Stimulated activated CD4-positive, alpha-beta T cell treated with anti-CD3 and anti-CD28 coated beads, Interleukin-15, amount 100 ng/mL, for 24 hours (primary cell): ENCODE measurements around the gene GPR143.

Source experiments
- DNase-seq: peaks from one replicate; pipeline ENCODE4 v3.0.0-alpha.2; 2020

The GPR143 gene

GRCh38 chrX:9707306-9708033 is 58.2 kb downstream of the GPR143 start:
- DNase-seq = no peak

- DNase-seq = no peak
Observed at GRCh38 chrX:9706421-9706820, 59.2 kb downstream of the GPR143 start.

- no peak for DNase-seq
Observed at GRCh38 chrX:9704876-9705465, 60.7 kb downstream of the GPR143 start.

GRCh38 chrX:9703406-9703805 is 62.2 kb downstream of the GPR143 start:
- DNase-seq = no peak

GRCh38 chrX:9701790-9702189 is 63.9 kb downstream of the GPR143 start:
- DNase-seq = no peak

- DNase-seq = no peak
Observed at GRCh38 chrX:9700555-9700954, 65.1 kb downstream of the GPR143 start.

GRCh38 chrX:9698576-9698975 is 67.1 kb downstream of the GPR143 start:
- no peak for DNase-seq

- DNase-seq = no peak
Observed at GRCh38 chrX:9693307-9694001, 72.2 kb downstream of the GPR143 start.

GRCh38 chrX:9690046-9690445 is 75.6 kb downstream of the GPR143 start:
- DNase-seq = no peak

- DNase-seq = no peak
Observed at GRCh38 chrX:9688833-9689232, 76.8 kb downstream of the GPR143 start.

GRCh38 chrX:9687899-9688298 is 77.7 kb downstream of the GPR143 start:
- no peak for DNase-seq

GRCh38 chrX:9683350-9683749 is 82.3 kb downstream of the GPR143 start:
- no peak for DNase-seq

GRCh38 chrX:9682861-9683260 is 82.8 kb downstream of the GPR143 start:
- no peak for DNase-seq

- no peak for DNase-seq
Observed at GRCh38 chrX:9682456-9682855, 83.2 kb downstream of the GPR143 start.

GRCh38 chrX:9681422-9681821 is 84.2 kb downstream of the GPR143 start:
- no peak for DNase-seq

- no peak for DNase-seq
Observed at GRCh38 chrX:9681011-9681410, 84.6 kb downstream of the GPR143 start.

- DNase-seq = no peak
Observed at GRCh38 chrX:9678215-9678965, 87.3 kb downstream of the GPR143 start.

- peak; percentile 39 for DNase-seq
Observed at GRCh38 chrX:9677098-9677739, 88.4 kb downstream of the GPR143 start.

- no peak for DNase-seq
Observed at GRCh38 chrX:9676738-9677097, 88.9 kb downstream of the GPR143 start.

- no peak for DNase-seq
Observed at GRCh38 chrX:9676306-9676705, 89.3 kb downstream of the GPR143 start.
